AG04450 (cell line): ENCODE measurements around the gene SLC25A38. TPM values are rescaled to one million over a fixed set of nuclear protein-coding genes. Genes with fewer than 3 reads are reported as not detected.

Experiments used
- CTCF ChIA-PET: fragments of 300-600, 350-600 bp; formaldehyde crosslinking; extraction: SDS; loops from one replicate; lab custom pipeline; 2022; ENCODE audit warnings: antibody characterized with exemption, inconsistent platforms; lab: Charles Lee
- POLR2A ChIA-PET: fragments of 350-600 bp; formaldehyde crosslinking; extraction: SDS; loops from one replicate; lab custom pipeline; 2021; ENCODE audit warnings: antibody characterized with exemption, inconsistent platforms; lab: Yijun Ruan, JAX
- DNase-seq: peaks from one replicate; pipeline ENCODE4 v3.0.0-alpha.2; 2011; ENCODE audit warnings: low read depth, low spot score
- H3K27ac ChIP-seq: one replicate; pipeline ENCODE4 v1.5.1; 2012; ENCODE audit warnings: low read depth, low read length, control low read depth
- H3K27me3 ChIP-seq: one replicate; pipeline ENCODE4 v1.6.0; 2012; ENCODE audit warnings: low read length; ENCODE audit not compliant: control insufficient read depth, insufficient read depth
- H3K4me3 ChIP-seq: 2 replicates; pipeline ENCODE4 v1.5.1; 2011; ENCODE audit warnings: mild to moderate bottlenecking, low read depth, low read length, control low read depth
- H3K9me3 ChIP-seq: 2 replicates; pipeline ENCODE4 v1.5.1; 2012; ENCODE audit warnings: low read length; ENCODE audit not compliant: control insufficient read depth, insufficient read depth
- CTCF ChIP-seq: IDR thresholded peaks from 2 replicates; pipeline ENCODE4 v1.5.1; 2011; ENCODE audit warnings: low read depth, low read length, control low read depth, inconsistent platforms
- polyA plus RNA-seq: library from polyadenylated mRNA; depleted of rRNA; stranded (reverse); fragments of >200 nt; gene quantifications from 2 replicates; pipeline ENCODE4 v1.2.3, GENCODE V29; 2011

Gene SLC25A38
- polyA plus RNA-seq, 1 experiment, result 33.1 TPM

- DNase-seq, result no peak
- POLR2A ChIA-PET, result no interaction called here
- H3K27ac ChIP-seq, result no peak overlapping the region
- no peaks in the 10 kb centered on the region for H3K27me3 ChIP-seq
- H3K9me3 ChIP-seq, result peaks cover 6% of the 10 kb centered on the region; the same call in 1 of the 2 replicates
- CTCF ChIA-PET, result interaction anchor here (1.0 kb wide), 1 partner anchor 21 kb away, joined by 3 read pairs; no protein-coding TSS in a partner anchor
- TF ChIP-seq CTCF, result no peak
- H3K4me3 ChIP-seq, result no peak overlapping the region
Observed at GRCh38 chr3:39386318-39386717, 3.1 kb downstream of the SLC25A38 start.

GRCh38 chr3:39387411-39387975 is 4.3 kb downstream of the SLC25A38 start:
- H3K9me3 ChIP-seq, result peaks cover 6% of the 10 kb centered on the region; the same call in 1 of the 2 replicates
- H3K27me3 ChIP-seq, result no peaks in the 10 kb centered on the region
- no peak overlapping the region for H3K27ac ChIP-seq
- no peak for TF ChIP-seq CTCF
- DNase-seq, result no peak
- no peak overlapping the region for H3K4me3 ChIP-seq
- ChIA-PET POLR2A (no interaction called here), CTCF (interaction anchor here (0.5 kb wide), 1 partner anchor 11 kb away, joined by 5 read pairs; no protein-coding TSS in a partner anchor)

GRCh38 chr3:39388153-39388552 is 5.0 kb downstream of the SLC25A38 start:
- Histone ChIP-seq H3K4me3 (no peak overlapping the region), H3K27ac (no peak overlapping the region), H3K9me3 (peaks cover 6% of the 10 kb centered on the region; the same call in 1 of the 2 replicates), H3K27me3 (no peaks in the 10 kb centered on the region)
- ChIA-PET POLR2A (no interaction called here), CTCF (interaction anchor here (0.6 kb wide), 1 partner anchor 9 kb away, joined by 4 read pairs; no protein-coding TSS in a partner anchor)
- TF ChIP-seq CTCF, result no peak
- DNase-seq, result no peak

- Histone ChIP-seq H3K27ac (no peak overlapping the region), H3K4me3 (no peak overlapping the region), H3K9me3 (peaks cover 3% of the 10 kb centered on the region; the same call in 1 of the 2 replicates), H3K27me3 (no peaks in the 10 kb centered on the region)
- CTCF ChIA-PET, result interaction anchor here (0.6 kb wide), 1 partner anchor 8 kb away, joined by 4 read pairs; no protein-coding TSS in a partner anchor
- no peak for DNase-seq
- TF ChIP-seq CTCF, result no peak
- POLR2A ChIA-PET, result no interaction called here
Observed at GRCh38 chr3:39388741-39389248, 5.6 kb downstream of the SLC25A38 start.

- no peaks in the 10 kb centered on the region for H3K9me3 ChIP-seq
- H3K4me3 ChIP-seq, result no peak overlapping the region
- CTCF ChIA-PET, result no interaction called here
- no peak for TF ChIP-seq CTCF
- no peak for DNase-seq
- POLR2A ChIA-PET, result no interaction called here
- H3K27me3 ChIP-seq, result no peaks in the 10 kb centered on the region
- no peak overlapping the region for H3K27ac ChIP-seq
Observed at GRCh38 chr3:39390181-39390580, 7.0 kb downstream of the SLC25A38 start.
